ENCODE data around the gene MTUS2.
"Not testable (repeated sequence)": the region's sequence is repeated elsewhere in the genome, so short reads cannot be mapped to it uniquely, and the experiment has no call there.

Gene MTUS2

GRCh38 chr13:29345860-29346582 is 525.9 kb downstream of the MTUS2 start:
- DNase-seq: not testable (repeated sequence)

GRCh38 chr13:29355029-29355428 is 534.9 kb downstream of the MTUS2 start:
- DNase-seq: no peak

GRCh38 chr13:29359181-29359580 is 539.0 kb downstream of the MTUS2 start:
- DNase-seq: no peak

GRCh38 chr13:29361716-29362115 is 541.6 kb downstream of the MTUS2 start:
- no peak for DNase-seq

DNA sequence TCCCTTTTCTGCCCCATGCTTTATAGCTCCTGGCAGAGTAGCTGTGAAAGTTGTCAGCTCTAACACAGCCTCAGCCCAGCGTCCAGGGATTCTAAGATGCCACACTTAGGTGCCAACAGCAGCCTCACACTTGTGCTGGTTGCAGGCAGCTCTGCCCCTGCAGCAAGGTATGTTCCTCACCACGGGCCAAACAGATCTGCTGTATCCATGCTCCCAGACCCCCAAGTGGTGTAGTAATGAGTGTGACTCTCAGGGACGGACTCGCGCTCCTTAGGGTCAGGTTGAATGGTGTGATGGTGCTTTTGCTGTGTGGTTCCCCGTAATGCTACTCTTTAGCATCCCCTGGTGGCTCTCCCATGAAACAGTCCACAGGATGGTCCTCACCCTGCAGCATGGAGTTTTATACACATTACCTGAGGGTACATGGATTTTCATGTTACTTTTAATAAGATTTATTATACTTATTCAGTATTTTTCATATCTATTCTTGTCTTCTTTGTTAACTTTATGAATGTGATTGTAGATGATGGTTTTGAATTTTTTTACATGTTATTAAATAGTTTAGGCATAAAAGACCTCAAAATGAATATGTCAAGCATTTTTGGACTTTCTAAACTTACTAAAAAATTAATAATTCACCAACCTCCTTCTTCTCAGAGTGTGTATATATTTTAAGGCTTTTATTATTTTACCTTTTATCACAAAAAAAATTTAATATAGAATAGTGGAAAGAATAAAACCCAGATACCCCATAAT is 542.9 kb downstream of the MTUS2 start:
- peak; percentile 28 for DNase-seq

DNA sequence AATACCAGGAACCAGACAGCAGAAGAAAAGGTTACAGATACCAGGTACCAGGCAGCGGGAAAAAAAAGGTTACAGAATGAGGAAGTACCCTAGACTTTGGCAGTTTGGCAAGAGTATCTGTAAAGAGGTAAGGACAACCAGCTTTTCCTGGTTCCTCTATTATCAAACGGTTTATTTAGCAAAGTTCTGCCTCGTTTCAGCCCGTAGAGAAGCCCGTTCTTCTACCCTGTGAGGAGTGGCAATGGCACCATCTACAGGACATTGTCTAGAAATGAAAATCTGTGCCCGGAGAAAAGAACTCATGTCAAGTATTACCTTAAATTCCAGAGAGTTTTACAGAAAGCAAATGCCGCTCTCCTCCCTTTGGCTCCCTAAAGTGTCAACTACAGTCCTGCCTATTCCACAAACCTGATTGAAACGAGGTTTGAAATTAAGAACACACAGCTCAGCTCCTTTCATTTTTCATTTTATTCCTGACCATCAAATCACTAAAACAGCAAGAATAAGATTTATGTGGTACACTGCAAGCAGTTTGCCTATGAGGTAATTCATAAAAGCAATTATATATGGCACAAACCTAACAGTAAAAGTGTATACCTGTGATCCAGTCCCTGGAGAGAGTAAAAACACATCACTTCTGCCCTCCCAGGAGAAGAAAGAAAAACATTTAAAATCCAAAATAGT is 549.1 kb downstream of the MTUS2 start:
- no peak for DNase-seq

GRCh38 chr13:29379281-29379680 is 559.1 kb downstream of the MTUS2 start:
- DNase-seq: no peak

DNA sequence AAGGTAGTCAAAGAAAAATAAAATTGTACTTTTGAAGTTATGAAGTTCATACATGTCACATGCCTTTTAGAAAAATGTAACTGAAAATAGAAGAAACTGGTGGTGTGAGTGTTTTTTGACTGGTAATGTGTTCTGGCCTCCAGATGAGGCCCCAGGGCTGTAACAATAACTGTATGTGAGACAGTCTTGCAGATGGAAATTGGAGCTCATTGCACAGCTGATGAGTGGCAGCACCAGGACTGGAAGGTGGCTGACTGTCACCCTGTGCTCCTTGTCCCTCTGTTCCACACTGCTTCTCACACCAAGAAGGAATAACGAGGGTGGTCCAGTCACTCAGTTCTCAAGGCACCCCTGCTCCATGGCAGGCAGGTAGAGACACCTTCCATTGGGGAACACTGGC is 559.7 kb downstream of the MTUS2 start:
- no peak for DNase-seq

DNA sequence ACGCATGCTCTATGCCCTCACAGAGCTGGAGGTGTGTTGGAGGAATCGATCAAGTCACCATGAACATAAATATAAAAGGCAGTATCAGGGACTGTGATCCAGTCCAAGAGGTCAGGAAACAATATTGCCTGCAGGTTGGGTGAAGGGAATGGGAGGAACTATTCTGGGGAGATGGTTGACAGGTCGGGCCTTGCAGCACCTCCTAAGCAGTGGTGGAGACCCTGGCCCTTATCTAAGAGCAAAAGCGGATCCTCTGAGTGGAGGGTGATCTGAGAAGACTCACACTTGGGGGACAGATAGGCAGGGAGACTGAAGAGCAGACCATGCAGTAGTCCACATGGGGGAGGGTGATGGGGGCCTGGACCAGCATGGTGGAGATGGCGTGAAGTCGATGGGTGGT is 561.9 kb downstream of the MTUS2 start:
- DNase-seq: no peak

GRCh38 chr13:29383476-29383875 is 563.3 kb downstream of the MTUS2 start:
- no peak for DNase-seq

DNA sequence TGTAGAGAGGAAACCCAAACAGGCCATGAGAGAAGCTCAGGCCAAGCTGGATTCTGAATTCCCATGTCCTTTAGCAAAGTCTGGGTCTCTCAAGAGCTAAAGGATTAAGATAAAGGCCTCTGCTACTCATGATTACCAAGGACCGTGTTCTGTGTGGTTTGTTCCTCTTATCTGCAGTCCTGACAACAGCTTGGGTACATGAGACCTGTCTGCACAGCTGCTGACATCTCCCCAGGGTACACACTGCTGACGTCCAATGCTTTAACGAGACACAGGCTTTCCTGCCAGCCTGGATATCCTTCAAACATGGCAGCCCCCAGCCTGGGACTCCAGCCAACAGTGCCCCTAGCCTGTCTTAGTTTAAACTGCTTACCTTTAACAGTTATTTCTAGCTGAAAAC is 564.3 kb downstream of the MTUS2 start:
- no peak for DNase-seq

DNA sequence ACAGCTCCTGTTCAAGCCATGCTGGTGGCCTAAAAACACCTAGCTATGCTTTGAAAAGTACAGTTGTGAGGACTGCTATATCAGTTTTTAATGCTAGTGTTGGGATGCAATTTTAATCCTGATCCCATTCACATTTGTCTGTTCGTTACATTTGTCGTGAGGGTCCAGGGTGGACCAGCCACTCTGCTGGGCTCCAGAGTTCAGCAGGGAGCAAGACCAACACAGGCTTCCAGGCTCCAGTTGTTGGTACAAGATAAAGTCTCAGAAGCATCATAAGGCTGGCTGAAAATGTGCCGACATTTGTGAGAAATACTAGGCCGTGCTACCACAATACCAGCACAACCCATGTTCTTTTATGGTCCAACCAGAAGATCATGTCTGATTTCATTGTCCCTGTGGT is 564.7 kb downstream of the MTUS2 start:
- no peak for DNase-seq

DNA sequence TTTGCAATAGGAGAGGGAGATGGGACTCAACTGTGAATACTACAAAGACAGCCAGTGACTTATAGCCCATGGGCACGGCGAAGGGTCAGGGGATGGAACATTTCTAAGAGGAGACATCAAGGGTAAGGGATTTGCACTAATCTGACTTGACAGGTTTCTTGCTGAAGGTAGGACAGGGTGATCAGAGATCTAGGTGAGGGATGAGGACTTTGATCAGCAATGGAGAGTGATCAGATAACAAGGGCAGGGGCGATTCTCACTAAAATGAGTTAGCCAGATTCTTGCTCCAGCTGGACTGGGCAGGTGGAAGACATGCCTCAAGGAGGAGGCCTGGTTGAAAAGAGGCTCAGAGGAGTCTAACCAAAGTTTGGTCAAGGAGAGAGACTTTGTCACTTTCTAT is 566.1 kb downstream of the MTUS2 start:
- no peak for DNase-seq

GRCh38 chr13:29390598-29390997 is 570.5 kb downstream of the MTUS2 start:
- DNase-seq: not testable (repeated sequence)

- no peak for DNase-seq
Measured at GRCh38 chr13:29396446-29396845, 576.3 kb downstream of the MTUS2 start.

- no peak for DNase-seq
Measured at GRCh38 chr13:29397265-29397664, 577.1 kb downstream of the MTUS2 start.

- no peak for DNase-seq
Measured at GRCh38 chr13:29402166-29402636, 582.1 kb downstream of the MTUS2 start.

- DNase-seq: no peak
Measured at GRCh38 chr13:29405401-29405800, 585.3 kb downstream of the MTUS2 start.

GRCh38 chr13:29411481-29411880 is 591.3 kb downstream of the MTUS2 start:
- DNase-seq: no peak

DNA sequence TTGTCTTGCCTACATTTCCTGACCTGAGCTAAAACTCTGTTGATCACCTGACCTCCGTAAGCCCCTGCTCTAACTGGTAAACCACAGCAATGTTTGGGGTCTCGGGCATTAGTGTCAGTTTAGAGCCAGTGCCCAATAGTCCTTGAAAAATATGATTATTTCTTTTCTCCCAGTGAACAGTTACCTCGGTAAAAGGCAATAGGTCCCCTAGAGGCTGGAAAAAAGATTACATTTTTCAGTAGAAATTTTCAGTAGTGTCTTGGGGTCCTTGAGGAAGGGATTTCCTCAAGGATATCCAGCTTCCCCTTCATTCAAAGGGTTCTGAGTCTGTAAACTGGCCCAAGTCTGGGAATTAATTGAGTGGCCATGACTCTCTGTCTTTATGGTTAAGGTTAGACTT is 597.9 kb downstream of the MTUS2 start:
- DNase-seq: no peak

- no peak for DNase-seq
Measured at GRCh38 chr13:29421118-29421517, 601.0 kb downstream of the MTUS2 start.

- no peak for DNase-seq
Measured at GRCh38 chr13:29422015-29422414, 601.9 kb downstream of the MTUS2 start.

DNA sequence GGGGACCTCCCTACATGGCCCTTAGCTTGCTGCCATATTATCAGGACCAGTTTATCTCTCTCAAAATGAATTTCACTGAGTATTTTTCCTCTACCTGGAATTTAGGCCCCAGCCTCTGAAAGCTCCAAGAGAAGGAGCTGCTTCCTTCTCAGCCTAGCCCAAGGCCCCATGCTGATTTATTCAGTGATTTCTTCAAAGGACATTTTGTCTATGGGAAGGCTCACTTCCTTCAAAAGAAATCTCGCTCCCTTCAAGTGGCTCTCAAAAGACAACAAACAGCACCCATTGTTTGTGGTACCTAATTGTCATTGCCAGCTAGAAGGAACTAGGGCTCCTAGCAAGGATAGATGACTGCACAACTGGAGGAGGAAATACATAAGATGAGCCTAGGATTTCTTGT is 602.9 kb downstream of the MTUS2 start:
- DNase-seq: no peak

DNA sequence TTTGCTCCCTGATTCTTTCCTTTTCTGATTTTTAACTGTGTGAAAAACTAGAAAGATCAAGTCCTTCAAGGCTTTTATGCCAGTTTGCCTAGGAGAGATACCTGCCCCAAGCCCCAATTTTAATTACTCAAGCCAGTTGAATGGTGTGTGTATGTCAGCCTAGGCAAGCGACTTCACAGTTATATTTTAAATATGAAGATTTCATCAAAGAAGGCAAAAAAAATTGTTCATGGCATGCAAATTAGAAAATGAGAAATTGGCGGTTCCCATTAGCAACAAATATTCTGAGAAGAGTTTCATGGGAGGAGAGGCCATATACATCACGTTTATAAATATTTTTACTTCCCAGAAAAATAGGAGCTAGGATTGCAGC is 607.8 kb downstream of the MTUS2 start:
- DNase-seq: no peak

Measured in central memory CD4-positive, alpha-beta T cell (primary cell).